Adipocyte (in vitro differentiated cells): Measurements from ENCODE around the gene VDAC1.
A peak's percentile ranks its signal among the peaks of the same experiment; 100 is the strongest.
"Not testable (repeated sequence)": the region's sequence is repeated elsewhere in the genome, so short reads cannot be mapped to it uniquely, and the experiment has no call there.

Experiments
- DNase-seq: peaks from one replicate; pipeline ENCODE4 v3.0.0-alpha.2; 2015; ENCODE audit warnings: low read depth
- H3K27me3 ChIP-seq: replicated peaks from 2 replicates; pipeline ENCODE4 v1.7.0; 2013; ENCODE audit warnings: mild to moderate bottlenecking, low read length, moderate library complexity; ENCODE audit not compliant: control insufficient read depth, insufficient read depth
- H3K36me3 ChIP-seq: 2 replicates; pipeline ENCODE4 v1.7.0; 2013; ENCODE audit warnings: low read length, mild to moderate bottlenecking, moderate library complexity; ENCODE audit not compliant: control insufficient read depth, insufficient read depth, severe bottlenecking
- H3K4me1 ChIP-seq: 2 replicates; pipeline ENCODE4 v1.7.0; 2013; ENCODE audit warnings: mild to moderate bottlenecking, low read length, moderate library complexity; ENCODE audit not compliant: control insufficient read depth, insufficient read depth
- H3K4me3 ChIP-seq: 2 replicates; pipeline ENCODE4 v1.7.0; 2013; ENCODE audit warnings: mild to moderate bottlenecking, low read length, moderate library complexity
- H3K9ac ChIP-seq: 2 replicates; pipeline ENCODE4 v1.7.0; 2013; ENCODE audit warnings: mild to moderate bottlenecking, low read length, moderate library complexity
- H3K9me3 ChIP-seq: 2 replicates; pipeline ENCODE4 v1.7.0; 2013; ENCODE audit warnings: mild to moderate bottlenecking, low read length, moderate library complexity; ENCODE audit not compliant: control insufficient read depth

Gene VDAC1

GRCh38 chr5:134041570-134042411, 37.0 kb upstream of the VDAC1 start:
- H3K36me3 ChIP-seq = no peaks in the 10 kb centered on the region
- no peak overlapping the region for H3K4me3 ChIP-seq
- no peak for DNase-seq
- peaks cover 13% of the 10 kb centered on the region for H3K4me1 ChIP-seq
- no peaks in the 10 kb centered on the region for H3K9me3 ChIP-seq
- no peaks in the 10 kb centered on the region for H3K27me3 ChIP-seq
- H3K9ac ChIP-seq = no peak overlapping the region

GRCh38 chr5:134038138-134038537, 33.4 kb upstream of the VDAC1 start:
- no peak for DNase-seq
- Histone ChIP-seq H3K9me3 (no peaks in the 10 kb centered on the region), H3K4me1 (peaks cover 13% of the 10 kb centered on the region), H3K27me3 (no peaks in the 10 kb centered on the region), H3K36me3 (no peaks in the 10 kb centered on the region), H3K9ac (no peak overlapping the region), H3K4me3 (no peak overlapping the region)

DNA sequence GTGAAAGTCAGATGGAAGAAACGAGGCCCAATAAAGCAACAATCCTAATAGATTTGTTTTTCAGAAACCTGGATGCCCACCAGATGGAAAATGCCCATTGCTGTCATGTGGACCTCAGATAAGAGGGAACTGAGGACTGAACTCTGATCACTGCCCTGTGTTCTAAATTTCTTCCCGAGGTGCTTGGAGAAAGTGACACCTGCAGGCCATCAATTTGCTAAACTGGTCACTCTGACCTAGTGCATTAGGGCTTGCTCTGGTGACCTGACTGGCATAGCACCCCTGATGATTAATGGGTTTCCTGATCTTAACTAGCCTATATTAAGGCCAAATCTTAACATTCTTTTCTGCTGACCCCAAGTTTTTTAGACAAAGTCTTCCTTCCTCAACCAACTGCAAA, 32.4 kb upstream of the VDAC1 start:
- Histone ChIP-seq H3K9ac (no peak overlapping the region), H3K4me3 (no peak overlapping the region), H3K27me3 (no peaks in the 10 kb centered on the region), H3K9me3 (no peaks in the 10 kb centered on the region), H3K4me1 (peaks cover 18% of the 10 kb centered on the region), H3K36me3 (no peaks in the 10 kb centered on the region)
- DNase-seq = no peak

DNA sequence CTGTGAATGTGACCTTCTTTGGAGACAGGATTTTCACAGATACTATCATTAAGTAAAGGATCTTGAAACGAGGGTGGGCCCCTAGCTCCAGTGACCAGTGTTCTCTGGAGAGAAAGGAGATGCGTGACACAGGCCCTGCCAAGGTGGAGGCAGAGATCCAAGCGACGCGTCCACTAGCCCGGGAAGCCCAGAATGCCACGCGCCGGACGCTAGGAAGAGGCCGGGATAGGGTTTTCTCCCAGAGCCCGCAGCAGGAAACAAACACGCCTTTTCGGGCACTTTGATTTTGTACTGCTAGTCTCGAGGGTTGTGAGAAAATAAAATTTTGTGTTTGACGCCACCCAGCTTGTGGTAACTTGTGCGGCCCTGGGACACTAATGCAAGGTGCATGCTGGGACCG, 29.6 kb upstream of the VDAC1 start:
- H3K27me3 ChIP-seq = no peaks in the 10 kb centered on the region
- no peak overlapping the region for H3K9ac ChIP-seq
- peaks cover 29% of the 10 kb centered on the region for H3K4me1 ChIP-seq
- H3K4me3 ChIP-seq = no peak overlapping the region
- no peak for DNase-seq
- no peaks in the 10 kb centered on the region for H3K9me3 ChIP-seq
- no peaks in the 10 kb centered on the region for H3K36me3 ChIP-seq

DNA sequence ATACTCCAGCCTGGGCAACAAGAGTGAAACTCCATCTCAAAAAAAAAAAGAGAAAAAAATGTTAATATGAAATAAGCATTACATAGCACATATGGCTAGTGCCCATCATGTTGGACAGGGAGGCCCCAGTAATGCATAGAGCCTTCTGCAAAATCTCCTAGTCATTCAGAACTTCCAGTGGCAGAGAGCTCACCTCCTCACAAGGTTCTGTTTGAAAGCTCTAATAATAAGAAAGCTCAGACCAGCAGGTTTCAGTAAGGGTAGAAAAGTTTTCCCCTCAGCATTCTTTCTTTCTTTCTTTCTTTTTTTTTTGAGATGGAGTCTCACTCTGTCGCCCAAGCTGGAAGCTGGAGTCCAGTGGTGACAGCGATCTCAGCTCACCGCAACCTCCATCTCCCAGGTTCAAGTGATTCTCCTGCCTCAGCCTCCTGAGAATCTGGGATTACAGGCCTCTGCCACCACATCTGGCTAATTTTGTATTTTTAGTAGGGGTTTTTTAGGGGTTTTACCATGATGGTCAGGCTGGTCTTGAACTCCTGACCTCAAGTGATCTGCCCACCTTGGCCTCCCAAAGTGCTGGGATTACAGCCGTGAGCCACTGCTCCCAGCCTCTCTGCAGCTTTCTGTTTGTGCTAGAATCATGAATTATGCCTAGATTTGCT, 25.7 kb upstream of the VDAC1 start:
- not testable (repeated sequence) for H3K4me3 ChIP-seq, H3K9me3 ChIP-seq, H3K27me3 ChIP-seq, H3K9ac ChIP-seq, DNase-seq, H3K36me3 ChIP-seq
- peaks cover 36% of the 10 kb centered on the region for H3K4me1 ChIP-seq

GRCh38 chr5:134029156-134029555, 24.4 kb upstream of the VDAC1 start:
- H3K36me3 ChIP-seq = no peaks in the 10 kb centered on the region
- peak; percentile 79 for DNase-seq
- H3K9me3 ChIP-seq = no peaks in the 10 kb centered on the region
- no peaks in the 10 kb centered on the region for H3K27me3 ChIP-seq
- H3K4me3 ChIP-seq = no peak overlapping the region
- no peak overlapping the region for H3K9ac ChIP-seq
- H3K4me1 ChIP-seq = peaks cover 36% of the 10 kb centered on the region

DNA sequence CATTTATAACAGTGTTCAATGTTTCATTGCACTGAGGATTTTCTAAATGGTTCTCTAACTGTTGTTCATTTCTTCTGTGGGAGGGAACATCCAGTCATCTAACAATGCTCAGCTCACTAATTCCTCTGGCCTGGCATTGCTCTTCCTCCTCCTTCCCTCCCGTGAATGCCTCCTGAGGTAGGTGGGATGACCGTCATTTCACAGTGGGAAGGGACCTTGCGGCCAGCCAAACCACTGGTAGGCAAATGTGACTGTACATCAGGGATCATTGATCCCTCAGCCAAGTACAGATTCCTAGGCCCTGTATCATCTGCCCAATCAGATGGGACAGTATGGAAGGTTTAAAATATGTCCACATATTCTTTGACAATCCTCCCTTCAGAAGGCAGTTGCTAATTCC, 23.7 kb upstream of the VDAC1 start:
- no peaks in the 10 kb centered on the region for H3K9me3 ChIP-seq
- H3K9ac ChIP-seq = no peak overlapping the region
- H3K27me3 ChIP-seq = no peaks in the 10 kb centered on the region
- H3K4me1 ChIP-seq = peaks cover 36% of the 10 kb centered on the region
- DNase-seq = no peak
- no peaks in the 10 kb centered on the region for H3K36me3 ChIP-seq
- no peak overlapping the region for H3K4me3 ChIP-seq

GRCh38 chr5:134027288-134027615, 22.5 kb upstream of the VDAC1 start:
- Histone ChIP-seq H3K36me3 (no peaks in the 10 kb centered on the region), H3K9ac (no peak overlapping the region), H3K4me1 (peaks cover 32% of the 10 kb centered on the region), H3K9me3 (no peaks in the 10 kb centered on the region), H3K27me3 (no peaks in the 10 kb centered on the region), H3K4me3 (no peak overlapping the region)
- no peak for DNase-seq

- no peak overlapping the region for H3K9ac ChIP-seq
- H3K4me1 ChIP-seq = peaks cover 29% of the 10 kb centered on the region
- H3K36me3 ChIP-seq = no peaks in the 10 kb centered on the region
- peak; percentile 27 for DNase-seq
- no peak overlapping the region for H3K4me3 ChIP-seq
- no peaks in the 10 kb centered on the region for H3K9me3 ChIP-seq
- H3K27me3 ChIP-seq = no peaks in the 10 kb centered on the region
These were observed 21.9 kb upstream of the VDAC1 start for GRCh38 chr5:134026521-134027287.

- no peaks in the 10 kb centered on the region for H3K9me3 ChIP-seq
- H3K4me3 ChIP-seq = no peak overlapping the region
- H3K36me3 ChIP-seq = no peaks in the 10 kb centered on the region
- H3K4me1 ChIP-seq = peaks cover 23% of the 10 kb centered on the region
- H3K27me3 ChIP-seq = no peaks in the 10 kb centered on the region
- H3K9ac ChIP-seq = no peak overlapping the region
- no peak for DNase-seq
These were observed 21.0 kb upstream of the VDAC1 start for GRCh38 chr5:134025786-134026185.

- Histone ChIP-seq H3K27me3 (no peaks in the 10 kb centered on the region), H3K4me1 (peaks cover 15% of the 10 kb centered on the region), H3K36me3 (no peaks in the 10 kb centered on the region), H3K9me3 (no peaks in the 10 kb centered on the region), H3K4me3 (no peak overlapping the region), H3K9ac (no peak overlapping the region)
- DNase-seq = no peak
These were observed 20.0 kb upstream of the VDAC1 start for GRCh38 chr5:134024811-134025210.
